Left lung (tissue), 10 donors: ENCODE data around the gene ATXN2L. TPM values are rescaled to one million over a fixed set of nuclear protein-coding genes. Genes with fewer than 3 reads are reported as not detected.

Experiments
- ATAC-seq: fragments of 200-7000 bp; cut with Tn5 transposase; one replicate; pipeline ENCODE4 v1.9.1; 2020; ENCODE audit warnings: moderate library complexity
- DNase-seq, 4 donors: peaks; one replicate each; pipeline ENCODE4 v3.0.0-alpha.2; 2013 to 2020
- H3K27ac ChIP-seq, 2 donors: fragments of 200-600 bp; sonication (generic) in 1 of 2; one replicate each; pipeline versions ENCODE4 v1.5.0 to v1.8.0; 2020 to 2021
- H3K27me3 ChIP-seq, 2 donors: fragments of 200-600 bp; sonication (generic) in 1 of 2; one replicate each; pipeline versions ENCODE4 v1.5.0 to v1.8.0; 2020 to 2021
- H3K36me3 ChIP-seq, 2 donors: fragments of 200-600 bp; sonication (generic) in 1 of 2; one replicate each; pipeline versions ENCODE4 v1.5.0 to v1.8.0; 2020 to 2021
- H3K4me1 ChIP-seq, 2 donors: fragments of 200-600 bp; one replicate each; pipeline ENCODE4 v1.8.0; 2021
- H3K4me3 ChIP-seq, 2 donors: fragments of 200-600 bp; sonication (generic) in 1 of 2; one replicate each; pipeline versions ENCODE4 v1.5.0 to v1.8.0; 2020 to 2021; ENCODE audit warnings: mild to moderate bottlenecking in 1 of 2
- H3K9me3 ChIP-seq, 2 donors: fragments of 200-600 bp; sonication (generic) in 1 of 2; one replicate each; pipeline versions ENCODE4 v1.5.0 to v1.8.0; 2020 to 2021
- intact Hi-C, 2 donors: fragments of 100-400 bp; cut with DNase I; formaldehyde crosslinking; loops; one replicate each; pipeline versions ENCODE4 v1.11.2 to v1.14.2; 2022
- microRNA-seq, 2 donors: library from miRNA; unstranded; fragments of <30 nt; microRNA quantifications; one replicate each; pipeline ENCODE4, GENCODE V29; 2019
- polyA plus RNA-seq, 6 donors: library from polyadenylated mRNA; unstranded; fragments of 120-200 nt; gene quantifications; one replicate each; pipeline ENCODE4 v1.2.1, GENCODE V29; 2013; ENCODE audit not compliant: insufficient read length in 6 of 6
- total RNA-seq, 2 donors: library from RNA; stranded (reverse); fragmentation: NEBNext Ultra II Directional; extraction: Animal tissue kit (Norgen Biotek cat#: 25700); gene quantifications; one replicate each; pipeline ENCODE4 v1.2.1, GENCODE V29; 2021
- TF ChIP-seq, protein P1 (sequence below), 2 donors: fragments of 200-600 bp; sonication (generic) in 1 of 2; IDR thresholded peaks; one replicate each; pipeline versions ENCODE4 v1.5.0 to v1.8.0; 2021; ENCODE audit warnings: antibody characterized with exemption in 2 of 2
- donor health status: DM: no; HTN: yes; CAD: no.
- donor health status: DM: no; HTN: no; CAD: no.

ATXN2L gene
- total and polyA plus RNA-seq, 8 donors = 87.2 to 153 (median 106) TPM

DNA sequence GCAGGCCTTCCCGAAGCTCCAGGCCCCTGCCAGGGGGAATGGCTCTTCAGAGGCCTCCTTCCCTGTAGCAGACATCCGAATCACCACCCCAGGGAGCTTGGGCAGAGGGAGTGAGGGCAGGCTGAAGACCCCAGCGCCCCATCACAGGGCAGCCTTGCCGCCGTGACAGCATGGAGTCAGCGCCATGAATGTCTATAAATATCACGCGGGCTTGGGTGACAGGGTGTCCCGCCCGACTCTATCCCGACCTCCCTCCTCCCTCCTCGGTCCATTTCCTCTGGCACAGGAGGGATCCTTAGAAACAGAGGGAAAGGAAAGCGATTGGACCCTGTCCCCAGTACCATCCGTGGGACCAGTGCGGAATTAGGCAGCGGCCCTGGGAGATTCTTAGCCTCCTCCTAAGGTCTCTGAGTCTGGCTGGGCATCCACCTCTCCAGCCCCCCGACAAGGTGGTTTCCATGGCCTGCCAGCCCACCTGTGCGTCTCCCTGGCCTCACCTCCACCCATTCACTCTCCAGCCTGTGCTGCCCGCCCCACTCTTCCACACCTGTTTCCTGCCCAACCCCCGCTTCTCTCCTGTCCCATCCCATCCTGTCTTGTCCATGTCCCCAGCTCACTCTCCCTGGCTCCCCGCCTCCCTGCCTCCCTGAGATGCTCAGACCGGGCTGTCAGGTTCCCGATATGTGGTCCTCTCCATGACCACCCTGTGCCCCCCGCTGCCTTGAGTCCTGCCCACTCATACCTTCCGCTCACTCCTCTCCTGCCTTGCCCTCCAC is 60.6 kb downstream of the ATXN2L start:
- no peaks in the 10 kb centered on the region for H3K9me3 ChIP-seq
- H3K27me3 ChIP-seq = peaks cover 0 to 38% of the 10 kb centered on the region in 2 donors
- TF ChIP-seq, protein P1, sequence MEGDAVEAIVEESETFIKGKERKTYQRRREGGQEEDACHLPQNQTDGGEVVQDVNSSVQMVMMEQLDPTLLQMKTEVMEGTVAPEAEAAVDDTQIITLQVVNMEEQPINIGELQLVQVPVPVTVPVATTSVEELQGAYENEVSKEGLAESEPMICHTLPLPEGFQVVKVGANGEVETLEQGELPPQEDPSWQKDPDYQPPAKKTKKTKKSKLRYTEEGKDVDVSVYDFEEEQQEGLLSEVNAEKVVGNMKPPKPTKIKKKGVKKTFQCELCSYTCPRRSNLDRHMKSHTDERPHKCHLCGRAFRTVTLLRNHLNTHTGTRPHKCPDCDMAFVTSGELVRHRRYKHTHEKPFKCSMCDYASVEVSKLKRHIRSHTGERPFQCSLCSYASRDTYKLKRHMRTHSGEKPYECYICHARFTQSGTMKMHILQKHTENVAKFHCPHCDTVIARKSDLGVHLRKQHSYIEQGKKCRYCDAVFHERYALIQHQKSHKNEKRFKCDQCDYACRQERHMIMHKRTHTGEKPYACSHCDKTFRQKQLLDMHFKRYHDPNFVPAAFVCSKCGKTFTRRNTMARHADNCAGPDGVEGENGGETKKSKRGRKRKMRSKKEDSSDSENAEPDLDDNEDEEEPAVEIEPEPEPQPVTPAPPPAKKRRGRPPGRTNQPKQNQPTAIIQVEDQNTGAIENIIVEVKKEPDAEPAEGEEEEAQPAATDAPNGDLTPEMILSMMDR (IDR thresholded peaks at IDR 0.05) = no peak
- no peak overlapping the region for H3K4me3 ChIP-seq
- intact Hi-C loops = no loop called here
- ATAC-seq (no peak), DNase-seq (no peak)
- H3K27ac ChIP-seq = no peak overlapping the region
- no peaks in the 10 kb centered on the region for H3K36me3 ChIP-seq
- H3K4me1 ChIP-seq = peaks cover 9 to 17% of the 10 kb centered on the region in 2 donors

DNA sequence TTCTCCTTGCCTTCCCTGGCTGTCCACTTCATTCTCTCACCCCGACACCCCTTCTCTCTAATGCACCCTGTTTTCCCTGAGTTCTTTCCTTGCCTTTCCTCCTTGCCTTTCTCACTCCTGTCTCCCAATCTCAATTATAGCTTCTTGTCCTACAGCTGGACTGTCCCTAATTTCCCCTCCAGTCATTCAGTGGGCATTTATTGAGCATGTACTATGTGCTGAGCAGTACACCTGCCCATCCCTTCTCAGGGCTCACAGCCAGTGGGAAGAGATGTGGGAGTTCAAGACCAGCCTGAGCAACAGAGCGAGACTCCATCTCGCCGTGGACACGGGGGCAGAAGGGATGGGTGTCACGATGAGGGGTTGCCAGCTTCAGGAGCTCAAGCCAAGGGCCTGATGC is 61.2 kb downstream of the ATXN2L start:
- no peak overlapping the region for H3K27ac ChIP-seq
- H3K4me1 ChIP-seq = peaks cover 9 to 14% of the 10 kb centered on the region in 2 donors
- H3K4me3 ChIP-seq = no peak overlapping the region
- peaks cover 0 to 38% of the 10 kb centered on the region in 2 donors for H3K27me3 ChIP-seq
- ATAC-seq = no peak
- H3K36me3 ChIP-seq = no peaks in the 10 kb centered on the region
- no peaks in the 10 kb centered on the region for H3K9me3 ChIP-seq
- intact Hi-C loops = no loop called here
- no peak for DNase-seq
- TF ChIP-seq, protein P1 (IDR thresholded peaks at IDR 0.05) = no peak

Small RNAs within 50 kb of the gene (microRNA-seq; reads per million reads assigned to microRNA genes)
- gene MIR4721 = 0 reads per million in 2 donors

Other genes with a start within 250 kb of the ATXN2L start
- gene SULT1A2, start 225.9 kb upstream of the ATXN2L start, total RNA-seq = 10 to 100 TPM in 1 of 2 donors, 1 to 10 TPM in 1; 5.2 to 16.6 TPM
- 1 to 10 TPM; 2.9 to 3.9 (median 3.7) TPM for gene SULT1A2, start 225.9 kb upstream of the ATXN2L start, polyA plus RNA-seq
- 10 to 100 TPM; 38.6 to 68.6 TPM for gene SULT1A1, start 213.0 kb upstream of the ATXN2L start, total RNA-seq
- gene SULT1A1, start 213.0 kb upstream of the ATXN2L start, polyA plus RNA-seq = 10 to 100 TPM; 21.8 to 45.3 (median 34.4) TPM
- under 1 TPM; 0.16 to 0.38 TPM for gene NPIPB8, start 184.9 kb upstream of the ATXN2L start, total RNA-seq
- 1 to 10 TPM; 1.1 to 6.0 (median 2.2) TPM for gene NPIPB8, start 184.9 kb upstream of the ATXN2L start, polyA plus RNA-seq
- gene EIF3C, start 111.5 kb upstream of the ATXN2L start, total RNA-seq = 100 to 1,000 TPM; 354 to 395 TPM
- 100 to 1,000 TPM; 273 to 478 (median 321) TPM for gene EIF3C, start 111.5 kb upstream of the ATXN2L start, polyA plus RNA-seq
- gene NPIPB9, start 71.2 kb upstream of the ATXN2L start, total RNA-seq = 1 to 10 TPM; 1.2 to 1.5 TPM
- 1 to 10 TPM in 5 of 6 donors, under 1 TPM in 1; 0.47 to 4.5 (median 2.7) TPM for gene NPIPB9, start 71.2 kb upstream of the ATXN2L start, polyA plus RNA-seq
- 100 to 1,000 TPM; 146 to 176 TPM for gene TUFM, start 23.3 kb downstream of the ATXN2L start, total RNA-seq
- 100 to 1,000 TPM; 156 to 205 (median 170) TPM for gene TUFM, start 23.3 kb downstream of the ATXN2L start, polyA plus RNA-seq
- 10 to 100 TPM; 36.9 to 42.4 TPM for gene SH2B1, start 40.8 kb downstream of the ATXN2L start, total RNA-seq
- 10 to 100 TPM; 50.0 to 63.1 (median 55.5) TPM for gene SH2B1, start 40.8 kb downstream of the ATXN2L start, polyA plus RNA-seq
- gene ATP2A1, start 55.5 kb downstream of the ATXN2L start, total RNA-seq = under 1 TPM; 0.38 to 0.68 TPM
- gene ATP2A1, start 55.5 kb downstream of the ATXN2L start, polyA plus RNA-seq = 1 to 10 TPM; 1.8 to 3.1 (median 2.9) TPM
- gene RABEP2, start 102.2 kb downstream of the ATXN2L start, total RNA-seq = 10 to 100 TPM; 21.4 to 24.5 TPM
- gene RABEP2, start 102.2 kb downstream of the ATXN2L start, polyA plus RNA-seq = 10 to 100 TPM; 22.8 to 35.8 (median 24.8) TPM
- under 1 TPM; 0.29 to 0.52 TPM for gene CD19, start 109.0 kb downstream of the ATXN2L start, total RNA-seq
- gene CD19, start 109.0 kb downstream of the ATXN2L start, polyA plus RNA-seq = under 1 TPM; 0.42 to 0.85 (median 0.59) TPM
- gene NFATC2IP, start 127.9 kb downstream of the ATXN2L start, total RNA-seq = 10 to 100 TPM; 37.3 to 42.4 TPM
- 10 to 100 TPM; 60.5 to 76.7 (median 72.7) TPM for gene NFATC2IP, start 127.9 kb downstream of the ATXN2L start, polyA plus RNA-seq
- gene SPNS1, start 151.8 kb downstream of the ATXN2L start, total RNA-seq = 10 to 100 TPM; 52.8 to 61.5 TPM
- 10 to 100 TPM; 27.3 to 37.2 (median 29.9) TPM for gene SPNS1, start 151.8 kb downstream of the ATXN2L start, polyA plus RNA-seq
- 10 to 100 TPM in 1 of 2 donors, 1 to 10 TPM in 1; 5.8 to 14.0 TPM for gene LAT, start 162.1 kb downstream of the ATXN2L start, total RNA-seq
- gene LAT, start 162.1 kb downstream of the ATXN2L start, polyA plus RNA-seq = 1 to 10 TPM; 5.1 to 7.9 (median 7.0) TPM